GM12865 (cell line): Measurements from ENCODE around the gene MMP28.

Experiments used
- DNase-seq: peaks from one replicate; pipeline ENCODE4 v3.0.0; 2010; ENCODE audit warnings: low read depth
- H3K4me3 ChIP-seq: 2 replicates; pipeline ENCODE4 v1.5.1; 2011; ENCODE audit warnings: mild to moderate bottlenecking, low read depth, low read length, control low read depth
- CTCF ChIP-seq: IDR thresholded peaks from 2 replicates; pipeline ENCODE4 v1.5.1; 2011; ENCODE audit warnings: low read length, control low read depth, low read depth, inconsistent platforms; ENCODE audit not compliant: insufficient read depth; ENCODE audit errors: missing control alignments

The MMP28 gene

GRCh38 chr17:35791681-35792350 lies 3.6 kb downstream of the MMP28 start:
- DNase-seq: no peak
- no peak for TF ChIP-seq CTCF

GRCh38 chr17:35790841-35791240 lies 4.6 kb downstream of the MMP28 start:
- TF ChIP-seq CTCF: no peak
- no peak overlapping the region for H3K4me3 ChIP-seq
- DNase-seq: no peak

More at GRCh38 chr17:35791681-35792350, 3.6 kb downstream of the MMP28 start:
- H3K4me3 ChIP-seq: no peak overlapping the region

GRCh38 chr17:35788477-35789368 lies 6.7 kb downstream of the MMP28 start:
- DNase-seq: no peak
- TF ChIP-seq CTCF: no peak
- no peak overlapping the region for H3K4me3 ChIP-seq

- DNase-seq: no peak
- H3K4me3 ChIP-seq: no peak overlapping the region
- no peak for TF ChIP-seq CTCF
These were observed 8.5 kb downstream of the MMP28 start for GRCh38 chr17:35786941-35787432.

- no peak for TF ChIP-seq CTCF
- no peak overlapping the region for H3K4me3 ChIP-seq
- DNase-seq: no peak
These were observed 10.5 kb downstream of the MMP28 start for GRCh38 chr17:35784895-35785294.

- no peak for TF ChIP-seq CTCF
These were observed 14.5 kb downstream of the MMP28 start for GRCh38 chr17:35780950-35781349.

More at GRCh38 chr17:35780950-35781349, 14.5 kb downstream of the MMP28 start:
- H3K4me3 ChIP-seq: no peak overlapping the region
- no peak for DNase-seq
